Measurements from ENCODE around the gene PLEKHH2. TPM values are rescaled to one million over a fixed set of nuclear protein-coding genes. Genes with fewer than 3 reads are reported as not detected.

PLEKHH2 gene
- total RNA-seq, 4 donors from 2014 or later: 44.6 to 78.7 (median 48.0) TPM

DNA sequence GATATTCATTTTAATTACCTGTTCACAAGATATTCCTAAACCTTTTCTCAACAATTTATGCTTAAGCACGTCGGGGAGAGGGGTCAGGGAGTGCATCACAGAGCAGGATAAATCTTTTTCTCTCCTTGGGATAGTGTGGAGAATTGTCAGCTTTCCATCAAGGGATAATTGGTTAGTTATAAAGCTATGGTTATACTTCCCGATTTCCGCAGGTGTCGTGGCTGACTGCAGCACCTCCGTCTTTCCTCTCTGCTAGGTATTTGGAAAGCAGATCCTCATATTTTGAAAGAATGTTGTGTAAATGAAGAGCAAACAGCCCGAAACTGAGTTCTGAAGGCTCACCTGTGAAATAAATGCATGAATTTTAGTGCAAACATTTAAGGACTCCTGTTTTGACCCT, 137.6 kb downstream of the PLEKHH2 start:
- WGBS, 2 donors: 39 to 45% methylated on average over 7 of the region's 7 CpGs

DNA sequence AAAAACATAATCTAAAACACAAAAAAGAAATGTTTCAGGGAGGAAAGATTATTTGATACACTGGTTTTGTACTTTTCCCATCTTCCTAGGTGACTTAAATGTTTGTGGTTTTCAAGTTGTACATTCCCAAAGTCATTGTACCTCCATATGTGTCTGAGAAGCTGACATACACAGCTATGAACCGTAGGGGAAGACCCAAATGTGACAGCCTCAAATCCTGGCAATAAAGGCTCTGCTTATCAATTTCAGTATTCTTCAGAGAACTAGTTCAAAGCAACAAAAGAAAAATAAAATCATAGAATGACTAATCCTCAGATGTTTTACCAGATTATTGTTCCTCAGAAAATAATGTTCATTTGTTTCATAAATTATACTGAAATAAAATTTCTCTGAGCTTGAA, 139.3 kb downstream of the PLEKHH2 start:
- Histone ChIP-seq H3K27ac (no peak overlapping the region), H3K4me1 (peaks cover 0 to 16% (median 3%) of the 10 kb centered on the region in 4 donors), H3K4me3 (no peak overlapping the region), H3K9me3 (no peaks in the 10 kb centered on the region), H3K27me3 (no peaks in the 10 kb centered on the region), H3K36me3 (peaks cover 0 to 33% (median 0%) of the 10 kb centered on the region in 3 donors)
- TF ChIP-seq, protein P1, sequence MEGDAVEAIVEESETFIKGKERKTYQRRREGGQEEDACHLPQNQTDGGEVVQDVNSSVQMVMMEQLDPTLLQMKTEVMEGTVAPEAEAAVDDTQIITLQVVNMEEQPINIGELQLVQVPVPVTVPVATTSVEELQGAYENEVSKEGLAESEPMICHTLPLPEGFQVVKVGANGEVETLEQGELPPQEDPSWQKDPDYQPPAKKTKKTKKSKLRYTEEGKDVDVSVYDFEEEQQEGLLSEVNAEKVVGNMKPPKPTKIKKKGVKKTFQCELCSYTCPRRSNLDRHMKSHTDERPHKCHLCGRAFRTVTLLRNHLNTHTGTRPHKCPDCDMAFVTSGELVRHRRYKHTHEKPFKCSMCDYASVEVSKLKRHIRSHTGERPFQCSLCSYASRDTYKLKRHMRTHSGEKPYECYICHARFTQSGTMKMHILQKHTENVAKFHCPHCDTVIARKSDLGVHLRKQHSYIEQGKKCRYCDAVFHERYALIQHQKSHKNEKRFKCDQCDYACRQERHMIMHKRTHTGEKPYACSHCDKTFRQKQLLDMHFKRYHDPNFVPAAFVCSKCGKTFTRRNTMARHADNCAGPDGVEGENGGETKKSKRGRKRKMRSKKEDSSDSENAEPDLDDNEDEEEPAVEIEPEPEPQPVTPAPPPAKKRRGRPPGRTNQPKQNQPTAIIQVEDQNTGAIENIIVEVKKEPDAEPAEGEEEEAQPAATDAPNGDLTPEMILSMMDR (IDR thresholded peaks at IDR 0.05): no peak
- TF ChIP-seq POLR2A (IDR thresholded peaks at IDR 0.05): no peak
- TF ChIP-seq EP300 (IDR thresholded peaks at IDR 0.05): no peak
- no peak for DNase-seq (ENCODE audit: low spot score in 2 of 2)
- WGBS, 2 donors: 54 to 59% methylated on average over 1 of the region's 1 CpG

More for the DNA sequence above, 137.6 kb downstream of the PLEKHH2 start:
- no peak for DNase-seq (ENCODE audit: low spot score in 2 of 2)
- no peaks in the 10 kb centered on the region for H3K9me3 ChIP-seq
- peak overlapping the region; percentile 69 to 93 (median 78) for H3K27ac ChIP-seq
- peaks cover 0 to 22% (median 0%) of the 10 kb centered on the region in 3 donors for H3K36me3 ChIP-seq
- no peaks in the 10 kb centered on the region for H3K27me3 ChIP-seq
- TF ChIP-seq, protein P1 (IDR thresholded peaks at IDR 0.05): no peak
- TF ChIP-seq EP300 (IDR thresholded peaks at IDR 0.05) (no peak), POLR2A (IDR thresholded peaks at IDR 0.05) (no peak)
- H3K4me1 ChIP-seq: peaks cover 0 to 16% (median 3%) of the 10 kb centered on the region in 4 donors
- H3K4me3 ChIP-seq: peak overlapping the region; percentile 53 to 82 (median 72)

DNA sequence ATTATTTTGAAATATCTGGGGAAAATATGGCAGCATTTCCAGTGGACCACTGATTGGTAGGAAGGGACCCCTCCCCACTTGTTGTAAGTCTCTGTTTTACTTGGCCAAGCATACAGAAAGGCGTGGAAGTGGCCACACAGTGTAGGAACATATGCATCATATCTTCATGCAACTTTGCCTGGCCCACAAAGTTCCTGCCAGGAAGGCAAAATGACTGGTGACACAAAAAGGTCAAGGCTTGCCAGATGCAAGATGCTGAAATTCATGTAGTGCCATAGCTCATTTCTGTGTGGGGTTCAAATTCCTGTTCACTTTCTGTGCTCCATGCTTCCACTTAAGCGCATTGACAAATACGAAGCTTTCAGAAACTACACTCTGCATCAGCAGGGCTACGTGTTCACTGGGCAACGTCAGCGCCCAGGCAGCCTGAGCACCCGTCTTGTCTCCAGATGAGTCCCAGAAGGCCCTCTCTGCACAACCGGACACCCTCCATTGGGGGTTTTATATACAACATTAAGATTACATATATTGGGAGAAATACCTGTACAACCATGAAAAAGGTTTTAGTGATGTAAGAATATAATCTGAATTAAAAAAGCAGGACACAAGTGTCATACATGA, 140.4 kb downstream of the PLEKHH2 start:
- Histone ChIP-seq H3K4me1 (peaks cover 0 to 16% (median 3%) of the 10 kb centered on the region in 4 donors), H3K27me3 (no peaks in the 10 kb centered on the region), H3K36me3 (peaks cover 0 to 33% (median 0%) of the 10 kb centered on the region in 3 donors), H3K27ac (no peak overlapping the region), H3K4me3 (no peak overlapping the region), H3K9me3 (no peaks in the 10 kb centered on the region)
- no peak for DNase-seq (ENCODE audit: low spot score in 2 of 2)
- TF ChIP-seq EP300 (IDR thresholded peaks at IDR 0.05): no peak
- WGBS, 2 donors: 94% methylated on average over 8 of the region's 8 CpGs

DNA sequence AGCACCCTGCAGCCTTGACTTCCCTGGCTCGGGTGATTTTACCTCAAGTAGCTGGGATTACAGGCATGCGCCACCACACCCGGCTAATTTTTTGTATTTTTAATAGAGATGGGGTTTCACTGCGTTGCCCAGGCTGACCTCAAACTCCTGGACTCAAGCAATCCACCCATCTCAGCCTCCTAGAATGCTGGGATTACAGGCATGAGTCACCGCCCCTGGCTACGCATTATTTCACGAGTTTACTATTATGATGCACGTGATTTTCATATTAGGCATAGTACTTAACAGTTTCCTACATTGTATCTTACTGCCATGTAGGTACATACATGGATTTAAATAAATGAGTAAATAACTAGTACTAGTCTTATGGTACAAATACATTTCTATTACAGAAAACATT, 141.2 kb downstream of the PLEKHH2 start:
- Histone ChIP-seq H3K9me3 (no peaks in the 10 kb centered on the region), H3K4me3 (no peak overlapping the region), H3K36me3 (peaks cover 0 to 33% (median 0%) of the 10 kb centered on the region in 3 donors), H3K27ac (no peak overlapping the region), H3K27me3 (no peaks in the 10 kb centered on the region), H3K4me1 (peaks cover 0 to 16% (median 3%) of the 10 kb centered on the region in 4 donors)
- TF ChIP-seq EP300 (IDR thresholded peaks at IDR 0.05): no peak
- TF ChIP-seq POLR2A (IDR thresholded peaks at IDR 0.05): no peak
- TF ChIP-seq, protein P1 (IDR thresholded peaks at IDR 0.05): no peak
- DNase-seq (ENCODE audit: low spot score in 2 of 2): no peak
- WGBS, 2 donors: 93 to 96% methylated on average over 8 of the region's 8 CpGs

DNA sequence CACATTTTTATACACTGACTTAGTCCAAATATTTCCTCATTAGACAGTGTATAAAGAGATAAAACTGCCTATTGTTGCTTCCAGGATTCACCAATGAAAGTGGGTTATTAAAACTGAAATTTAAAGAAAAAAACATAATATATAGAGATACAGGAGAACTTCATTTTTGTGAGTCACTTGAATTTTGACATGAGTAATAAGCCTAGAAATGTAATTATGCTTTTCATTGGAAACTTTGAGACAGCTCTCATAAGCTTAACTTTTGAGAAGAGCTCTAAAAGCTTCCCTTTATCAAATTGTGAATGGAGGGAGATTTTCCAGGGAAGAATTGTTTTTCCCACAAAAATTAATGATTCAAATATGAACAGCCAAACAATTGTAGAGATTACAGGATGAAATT, 150.8 kb downstream of the PLEKHH2 start:
- no peak overlapping the region for H3K4me3 ChIP-seq
- no peaks in the 10 kb centered on the region for H3K27me3 ChIP-seq
- H3K4me1 ChIP-seq: peaks cover 0 to 4% (median 0%) of the 10 kb centered on the region in 4 donors
- H3K27ac ChIP-seq: no peak overlapping the region
- peaks cover 0 to 60% (median 0%) of the 10 kb centered on the region in 3 donors for H3K36me3 ChIP-seq
- DNase-seq (ENCODE audit: low spot score in 2 of 2): no peak
- H3K9me3 ChIP-seq: no peaks in the 10 kb centered on the region
- TF ChIP-seq, protein P1 (IDR thresholded peaks at IDR 0.05): no peak
- TF ChIP-seq EP300 (IDR thresholded peaks at IDR 0.05): no peak
- no peak for TF ChIP-seq POLR2A (IDR thresholded peaks at IDR 0.05)
